GM11168 (cell line): ENCODE measurements around the gene C19orf25.
"Not testable (repeated sequence)": the region's sequence is repeated elsewhere in the genome, so short reads cannot be mapped to it uniquely, and the experiment has no call there.

Experiments used
- in situ Hi-C: fragments of 300-500 bp; cut with MboI; formaldehyde crosslinking; loops from one replicate; pipeline ENCODE4 v1.12.0; 2022; ENCODE audit warnings: low sequenced_read_pairs; ENCODE audit not compliant: unreplicated experiment

The C19orf25 gene

DNA sequence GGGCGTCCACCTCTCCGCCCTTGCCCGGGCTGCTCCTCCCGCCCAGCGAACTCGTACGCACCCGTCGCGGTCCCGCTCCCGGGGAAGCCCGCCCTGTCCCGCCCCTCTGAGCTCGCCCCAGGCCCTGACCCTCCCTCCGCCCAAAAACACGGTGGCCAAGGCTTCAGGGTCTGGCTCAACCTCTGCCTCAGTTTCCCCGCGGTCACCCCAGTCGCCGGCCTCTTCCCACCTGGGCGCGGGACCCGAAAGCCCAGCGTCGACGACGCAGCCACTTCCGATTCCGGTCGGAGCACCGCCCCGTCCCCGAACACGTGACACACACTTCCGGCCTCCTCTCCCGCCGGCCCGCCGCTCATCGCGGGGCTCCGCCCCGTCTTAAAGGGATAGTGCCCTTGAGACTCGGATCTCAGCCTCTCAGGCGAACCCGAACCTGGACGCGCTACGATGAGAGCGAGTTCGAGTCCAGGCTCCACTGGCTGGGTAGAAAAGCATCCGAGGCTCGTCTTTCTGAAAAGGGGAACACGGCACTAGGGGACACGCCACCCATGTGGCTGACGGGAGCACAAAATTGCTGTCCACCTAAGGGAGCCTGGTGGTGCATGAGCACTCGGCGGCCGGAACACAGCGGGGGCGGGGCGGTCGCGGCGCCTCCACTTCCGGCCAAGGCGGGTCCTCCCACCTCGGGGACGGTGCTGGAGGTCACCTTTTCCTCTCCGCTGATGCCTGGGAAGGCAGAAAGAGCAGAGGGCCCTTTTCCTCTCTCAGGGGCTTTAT, at the start of gene C19orf25:
Gene C19orf25, minus strand, starts transcription at position 282 of the 774 bp plus-strand sequence. CDS start 312 bp downstream, outside the sequence.
- in situ Hi-C loops = loop anchor here (5.0 kb wide), 1 partner anchor 62 kb away; no protein-coding TSS in a partner anchor

DNA sequence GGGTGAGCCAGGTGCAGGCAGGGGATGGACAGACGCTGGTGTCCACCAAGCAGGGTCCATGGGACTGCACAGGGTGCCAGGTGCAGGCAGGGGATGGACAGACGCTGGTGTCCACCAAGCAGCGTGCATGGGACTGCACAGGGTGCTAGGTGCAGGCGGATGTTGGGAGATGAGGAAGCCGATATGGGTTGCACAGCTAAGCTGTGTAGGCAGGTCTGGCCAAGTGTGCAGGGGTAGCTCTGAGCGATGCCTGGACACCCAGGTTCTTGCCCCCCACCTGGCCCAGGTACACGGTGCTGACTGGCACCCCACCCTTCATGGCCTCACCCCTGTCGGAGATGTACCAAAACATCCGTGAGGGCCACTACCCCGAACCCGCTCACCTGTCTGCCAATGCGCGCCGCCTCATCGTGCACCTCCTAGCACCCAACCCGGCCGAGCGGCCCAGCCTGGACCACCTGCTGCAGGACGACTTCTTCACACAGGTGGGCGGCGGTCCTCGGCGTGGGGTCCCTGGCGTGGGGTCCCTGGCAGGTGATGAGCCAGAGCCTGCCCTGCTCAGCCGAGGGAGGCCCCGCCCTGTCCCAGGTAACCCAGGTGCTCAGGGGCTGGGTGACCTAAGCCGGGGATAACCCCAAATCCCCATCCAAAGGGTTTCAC, 48.8 kb upstream of the C19orf25 start:
- in situ Hi-C loops = no loop called here

- in situ Hi-C loops = no loop called here
Measured at GRCh38 chr19:1526979-1527649, 48.1 kb upstream of the C19orf25 start.

DNA sequence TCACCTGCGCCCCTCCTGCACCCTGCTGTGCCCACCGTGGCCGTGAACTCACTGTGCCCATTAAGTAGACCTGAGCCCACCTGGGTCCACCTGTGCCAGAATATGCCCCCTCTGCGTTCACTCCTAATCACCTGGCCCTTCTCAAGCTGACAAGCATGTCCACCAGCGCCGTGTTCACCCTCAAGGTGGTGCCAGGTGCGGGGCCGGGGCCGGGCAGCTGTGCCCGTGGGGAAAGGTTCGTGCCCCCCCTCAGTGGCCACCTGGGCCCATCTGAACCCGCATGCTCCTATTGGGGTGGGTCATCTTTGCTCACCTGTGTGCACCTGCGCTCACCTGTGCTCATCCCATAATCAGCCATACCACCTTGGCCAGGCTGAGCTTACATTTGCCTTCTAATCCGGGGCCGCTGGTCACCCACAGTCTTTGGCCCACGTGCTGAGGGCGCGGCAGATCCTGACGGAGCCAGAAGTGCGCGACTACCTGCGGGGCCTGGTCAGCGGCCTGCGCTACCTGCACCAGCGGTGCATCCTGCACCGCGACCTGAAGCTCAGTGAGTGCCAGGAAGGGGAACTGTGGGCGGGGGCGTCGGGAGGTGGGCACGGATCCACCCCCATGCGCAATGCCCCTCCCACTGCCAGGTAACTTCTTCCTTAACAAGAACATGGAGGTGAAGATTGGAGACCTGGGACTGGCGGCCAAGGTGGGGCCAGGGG, 47.2 kb upstream of the C19orf25 start:
- in situ Hi-C loops = no loop called here

- in situ Hi-C loops = no loop called here
Measured at GRCh38 chr19:1525343-1525742, 46.3 kb upstream of the C19orf25 start.

- in situ Hi-C loops = no loop called here
Measured at GRCh38 chr19:1524972-1525325, 45.9 kb upstream of the C19orf25 start.

DNA sequence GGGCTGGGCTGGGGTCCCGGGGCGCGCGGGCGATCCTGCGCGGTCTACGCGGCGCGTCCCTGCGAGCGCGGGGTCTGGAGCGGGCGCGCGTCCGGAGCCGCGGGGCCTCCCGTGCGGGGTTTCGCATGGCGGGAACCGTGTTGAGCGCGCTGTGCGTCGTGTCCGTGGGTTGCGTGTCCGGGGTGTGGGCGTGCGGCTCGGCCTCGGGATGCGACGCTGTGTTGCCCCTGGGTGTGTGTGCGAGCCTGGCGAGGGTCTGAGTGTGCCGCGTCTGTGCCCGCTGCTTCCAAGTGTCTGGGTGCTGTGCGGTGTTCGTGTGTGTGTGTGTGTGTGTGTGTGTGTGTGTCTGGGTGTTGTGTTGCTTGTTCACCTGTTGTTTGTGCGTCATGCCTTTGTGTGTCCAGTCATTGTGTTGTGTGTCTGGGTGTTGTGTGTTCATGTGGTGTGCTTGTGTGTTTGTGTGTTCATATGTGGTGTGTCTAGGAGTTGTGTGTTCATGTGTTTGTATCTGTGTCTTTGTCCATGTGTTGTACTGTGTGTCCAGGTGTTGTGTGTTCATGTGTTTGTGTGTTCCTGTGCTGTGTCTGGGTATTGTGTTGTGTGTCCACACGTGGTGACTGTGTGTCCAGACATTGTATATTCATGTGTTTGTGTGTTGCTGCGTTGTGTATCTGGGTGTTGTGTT, 45.4 kb upstream of the C19orf25 start:
- in situ Hi-C loops = no loop called here

- in situ Hi-C loops = no loop called here
Measured at GRCh38 chr19:1523412-1524286, 44.6 kb upstream of the C19orf25 start, which contains the start of gene PLK5. TSS of gene PLK5 (plus strand) at chr19:1524077. CDS start at chr19:1526997, 2,920 bp downstream.

DNA sequence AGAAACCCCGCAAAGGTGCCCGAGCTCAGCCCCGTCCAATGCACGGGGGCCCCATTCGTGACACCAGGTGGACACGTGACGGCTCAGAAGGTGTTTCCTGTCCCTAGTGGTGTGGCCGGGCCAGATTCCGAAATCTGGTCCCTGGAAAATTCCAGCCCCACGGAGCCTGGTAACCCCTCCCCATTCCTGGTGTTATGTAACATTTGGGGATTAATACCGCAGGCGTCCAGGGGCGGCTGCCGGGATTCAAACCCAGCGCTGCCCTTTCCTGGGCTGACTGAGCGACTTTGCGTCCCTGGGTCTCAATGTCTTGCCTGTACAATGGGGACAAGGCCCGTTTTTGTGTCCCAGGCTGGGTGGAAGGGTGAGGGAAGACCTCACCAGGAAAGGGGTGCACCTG, 43.8 kb upstream of the C19orf25 start:
- in situ Hi-C loops = no loop called here

DNA sequence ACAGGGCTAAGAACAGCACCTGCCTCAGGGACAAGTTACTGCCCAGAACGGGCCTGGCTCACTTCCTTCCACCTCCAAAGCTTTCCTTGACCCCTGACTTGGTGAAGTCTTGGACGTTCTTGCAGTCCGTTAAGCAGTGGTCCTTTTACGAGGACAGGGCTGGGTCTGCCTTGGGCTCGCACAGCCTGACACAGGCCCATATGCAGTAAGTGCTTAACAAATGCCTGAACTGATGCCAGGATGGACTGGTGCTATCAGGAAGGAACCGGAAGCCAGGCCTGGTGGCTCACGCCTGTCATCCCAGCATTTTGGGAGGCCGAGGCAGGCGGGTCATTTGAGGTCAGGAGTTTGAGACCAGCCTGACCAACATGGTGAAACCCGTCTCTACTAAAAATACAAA, 43.0 kb upstream of the C19orf25 start:
- in situ Hi-C loops = no loop called here

- in situ Hi-C loops = no loop called here
Measured at GRCh38 chr19:1521636-1522035, 42.6 kb upstream of the C19orf25 start.

- in situ Hi-C loops = no loop called here
Measured at GRCh38 chr19:1520203-1520780, 41.3 kb upstream of the C19orf25 start.

DNA sequence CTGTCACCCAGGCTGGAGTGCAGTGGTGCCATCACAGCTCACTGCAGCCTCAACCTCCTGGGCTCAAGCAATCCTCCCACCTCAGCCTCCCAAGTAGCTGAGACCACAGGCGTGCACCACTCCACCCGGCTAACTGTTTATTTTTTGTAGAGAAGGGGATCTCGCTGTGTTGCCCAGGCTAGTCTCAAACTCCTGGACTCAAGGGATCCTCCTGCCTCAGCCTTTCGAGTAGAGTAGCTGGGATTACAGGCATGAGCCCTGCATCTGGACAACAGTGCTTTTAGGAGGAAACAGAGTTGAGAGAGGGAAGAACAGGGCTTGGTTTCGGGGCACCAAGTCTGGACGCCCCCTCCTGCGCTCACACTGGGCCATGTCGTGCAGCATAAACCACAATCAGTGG, 40.8 kb upstream of the C19orf25 start:
- in situ Hi-C loops = not testable (repeated sequence)

GRCh38 chr19:1518471-1518870, 39.5 kb upstream of the C19orf25 start:
- in situ Hi-C loops = no loop called here

DNA sequence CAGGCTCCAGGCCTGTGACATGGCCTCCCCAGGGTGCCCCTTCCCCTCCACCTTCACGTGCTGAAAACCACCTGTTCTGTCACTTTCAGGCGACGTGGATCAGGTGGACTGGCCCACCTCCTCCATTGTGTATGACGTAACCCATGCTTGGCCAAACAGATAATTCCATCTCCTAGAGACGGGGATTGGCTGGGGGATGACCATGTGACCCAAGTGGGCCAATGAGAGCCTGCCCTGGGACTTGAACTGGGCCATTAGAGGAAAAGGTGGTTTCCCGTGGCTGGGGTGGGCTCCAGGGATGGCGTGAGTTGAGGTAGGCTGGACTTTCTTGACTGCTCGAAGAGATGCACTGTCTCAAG, 37.4 kb upstream of the C19orf25 start:
- in situ Hi-C loops = no loop called here

GRCh38 chr19:1514986-1515721, 36.1 kb upstream of the C19orf25 start:
- in situ Hi-C loops = no loop called here

DNA sequence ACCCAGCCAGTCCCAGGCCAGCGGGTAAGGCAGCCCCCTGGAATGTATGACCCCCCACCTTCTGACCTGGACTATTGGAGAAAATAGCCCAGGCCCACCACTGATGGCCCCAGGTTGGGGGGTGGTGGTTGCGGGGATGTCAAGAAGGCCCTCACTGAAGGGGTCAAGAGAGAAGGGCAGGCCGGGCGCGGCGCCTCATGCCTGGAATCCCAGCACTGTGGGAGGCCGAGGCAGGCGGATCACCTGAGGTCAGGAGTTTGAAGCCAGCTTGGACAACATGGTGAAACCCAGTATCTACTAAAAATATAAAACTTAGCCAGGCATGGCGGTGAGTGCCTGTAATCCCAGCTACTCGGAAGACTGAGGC, 35.3 kb upstream of the C19orf25 start:
- in situ Hi-C loops = no loop called here
